Measurements from ENCODE around the gene APRT.
A peak's percentile ranks its signal among the peaks of the same experiment; 100 is the strongest.

APRT gene

GRCh38 chr16:88814144-88814502, 2.4 kb upstream of the APRT start:
- no peaks in the 10 kb centered on the region for H3K27me3 ChIP-seq (ENCODE audit: insufficient read depth, poor library complexity, severe bottlenecking)
- TF ChIP-seq GABPA (IDR thresholded peaks at IDR 0.05; ENCODE audit: low read depth), result no peak
- TF ChIP-seq REST (IDR thresholded peaks at IDR 0.05; ENCODE audit: insufficient replicate concordance, low read depth), result no peak
- TF ChIP-seq SPI1 (IDR thresholded peaks at IDR 0.05; ENCODE audit: borderline replicate concordance, low read depth), result no peak
- no peak for TF ChIP-seq POLR2AphosphoS5 (IDR thresholded peaks at IDR 0.05; ENCODE audit: low read depth)
- TF ChIP-seq CTCF (IDR thresholded peaks at IDR 0.05; ENCODE audit: insufficient read depth, low read length), result no peak
- H3K4me3 ChIP-seq (replicated peaks; ENCODE audit: insufficient read depth, low read length), result no peak overlapping the region
- H3K27ac ChIP-seq (replicated peaks), result no peak overlapping the region
- no peak for DNase-seq (ENCODE audit: low read depth in 1 of 2, low spot score in 1 of 2)

- DNase-seq (ENCODE audit: low read depth in 1 of 2, low spot score in 1 of 2), result no peak
- Histone ChIP-seq H3K4me3 (replicated peaks; ENCODE audit: insufficient read depth, low read length) (no peak overlapping the region), H3K27me3 (ENCODE audit: insufficient read depth, poor library complexity, severe bottlenecking) (no peaks in the 10 kb centered on the region), H3K27ac (replicated peaks) (peak overlapping the region; percentile 93; the same call in 1 of the 2 replicates)
- TF ChIP-seq GABPA (IDR thresholded peaks at IDR 0.05; ENCODE audit: low read depth) (no peak), REST (IDR thresholded peaks at IDR 0.05; ENCODE audit: insufficient replicate concordance, low read depth) (no peak)
Observed at GRCh38 chr16:88813269-88814143, 1.8 kb upstream of the APRT start.

- peak in 1 of 2 experiments; percentile 38 for DNase-seq (ENCODE audit: low read depth in 1 of 2, low spot score in 1 of 2)
- Histone ChIP-seq H3K27me3 (ENCODE audit: insufficient read depth, poor library complexity, severe bottlenecking) (no peaks in the 10 kb centered on the region), H3K27ac (replicated peaks) (peak overlapping the region; percentile 93), H3K4me3 (replicated peaks; ENCODE audit: insufficient read depth, low read length) (peak overlapping the region; percentile 63)
- no peak for TF ChIP-seq GABPA (IDR thresholded peaks at IDR 0.05; ENCODE audit: low read depth)
- TF ChIP-seq SPI1 (IDR thresholded peaks at IDR 0.05; ENCODE audit: borderline replicate concordance, low read depth), result no peak
- no peak for TF ChIP-seq CTCF (IDR thresholded peaks at IDR 0.05; ENCODE audit: insufficient read depth, low read length)
- 0 out of 2 replicates have a peak, but pooled peaks have one; percentile 9 for TF ChIP-seq POLR2AphosphoS5 (IDR thresholded peaks at IDR 0.05; ENCODE audit: low read depth)
Observed at GRCh38 chr16:88812513-88813268, 963 bp upstream of the APRT start.
